HG02884 (cell line): Measurements from ENCODE around the gene AKT3.

Experiments used
- ATAC-seq: cut with Tn5 transposase; IDR thresholded peaks from one replicate; pipeline ENCODE4 v1.9.1; 2021; ENCODE audit warnings: mild to moderate bottlenecking, moderate library complexity; ENCODE audit not compliant: unreplicated experiment

The AKT3 gene

GRCh38 chr1:243562473-243562872 is 287.6 kb downstream of the AKT3 start:
- ATAC-seq, result no peak

GRCh38 chr1:243561588-243562319 is 288.3 kb downstream of the AKT3 start:
- no peak for ATAC-seq

- ATAC-seq, result no peak
These were observed 290.4 kb downstream of the AKT3 start for GRCh38 chr1:243559575-243560162.

GRCh38 chr1:243558576-243558975 is 291.5 kb downstream of the AKT3 start:
- ATAC-seq, result no peak

GRCh38 chr1:243557866-243558265 is 292.2 kb downstream of the AKT3 start:
- no peak for ATAC-seq

- ATAC-seq, result no peak
These were observed 295.4 kb downstream of the AKT3 start for GRCh38 chr1:243554686-243555085.

GRCh38 chr1:243553090-243553489 is 297.0 kb downstream of the AKT3 start:
- ATAC-seq, result no peak

- ATAC-seq, result no peak
These were observed 299.8 kb downstream of the AKT3 start for GRCh38 chr1:243550276-243550675.

GRCh38 chr1:243549791-243550190 is 300.3 kb downstream of the AKT3 start:
- no peak for ATAC-seq

GRCh38 chr1:243549108-243549507 is 300.9 kb downstream of the AKT3 start:
- ATAC-seq, result no peak

GRCh38 chr1:243548516-243548915 is 301.5 kb downstream of the AKT3 start:
- ATAC-seq, result no peak

GRCh38 chr1:243547891-243548290 is 302.2 kb downstream of the AKT3 start:
- no peak for ATAC-seq

- no peak for ATAC-seq
These were observed 303.6 kb downstream of the AKT3 start for GRCh38 chr1:243546457-243546856.

GRCh38 chr1:243543501-243543900 is 306.5 kb downstream of the AKT3 start:
- no peak for ATAC-seq

- ATAC-seq, result no peak
These were observed 307.2 kb downstream of the AKT3 start for GRCh38 chr1:243542739-243543415.

- no peak for ATAC-seq
These were observed 310.4 kb downstream of the AKT3 start for GRCh38 chr1:243539636-243540035.

- ATAC-seq, result no peak
These were observed 315.0 kb downstream of the AKT3 start for GRCh38 chr1:243535014-243535413.

GRCh38 chr1:243529512-243529911 is 320.5 kb downstream of the AKT3 start:
- ATAC-seq, result no peak

- ATAC-seq, result peak; percentile 52
These were observed 321.5 kb downstream of the AKT3 start for GRCh38 chr1:243528459-243529121.

- ATAC-seq, result no peak
These were observed 323.9 kb downstream of the AKT3 start for GRCh38 chr1:243526180-243526579.

- ATAC-seq, result no peak
These were observed 325.0 kb downstream of the AKT3 start for GRCh38 chr1:243525085-243525487.

- ATAC-seq, result no peak
These were observed 326.3 kb downstream of the AKT3 start for GRCh38 chr1:243523766-243524165.
